Panc1 (cell line): ENCODE data around the gene ATP11A. TPM values are rescaled to one million over a fixed set of nuclear protein-coding genes. Genes with fewer than 3 reads are reported as not detected.

Experiments used
- ATAC-seq: fragments of 200-7000 bp; cut with Tn5 transposase; 2 replicates; pipeline ENCODE4 v1.9.1; 2020; ENCODE audit warnings: mild to moderate bottlenecking, moderate library complexity
- BruUV-seq: library from RNA; stranded (reverse); fragments of 400-500 nt; replicated peaks from 2 replicates; lab custom pipeline; 2021; lab: Mats Ljungman, UMichigan
- CTCF ChIA-PET: fragments of 300-600 bp; sonication (Branson Sonifier 250); formaldehyde crosslinking; loops from one replicate; lab custom pipeline; 2022; ENCODE audit warnings: antibody characterized with exemption; lab: Charles Lee
- POLR2A ChIA-PET: fragments of 300-600 bp; sonication (Branson Sonifier 250); formaldehyde crosslinking; loops from one replicate; lab custom pipeline; 2022; ENCODE audit warnings: antibody characterized with exemption; lab: Charles Lee
- DNase-seq: peaks from one replicate; pipeline ENCODE4 v3.0.0-alpha.2; 2010; ENCODE audit warnings: low read depth, low spot score
- H3K27ac ChIP-seq: 2 replicates; pipeline ENCODE4 v1.5.1; 2011; ENCODE audit warnings: mild to moderate bottlenecking, low read length, inconsistent platforms
- H3K27me3 ChIP-seq: fragments of 200-500 bp; sonication (Bioruptor generic); 2 replicates; pipeline ENCODE4 v1.6.0; 2014; ENCODE audit warnings: low read length, inconsistent platforms; ENCODE audit not compliant: control insufficient read depth, insufficient read depth
- H3K36me3 ChIP-seq: fragments of 200-500 bp; sonication (Bioruptor generic); 2 replicates; pipeline ENCODE4 v1.5.1; 2014; ENCODE audit warnings: inconsistent platforms, mild to moderate bottlenecking, low read length, moderate library complexity; ENCODE audit not compliant: control insufficient read depth, insufficient read depth
- H3K4me1 ChIP-seq: 2 replicates; pipeline ENCODE4 v1.5.1; 2011; ENCODE audit warnings: inconsistent platforms, mild to moderate bottlenecking, low read length, moderate library complexity; ENCODE audit not compliant: control insufficient read depth, insufficient read depth
- H3K4me3 ChIP-seq, 2 experiments: 2 replicates each; pipeline ENCODE4 v1.5.1; 2011 to 2012; ENCODE audit warnings: low read depth in 2 of 2, low read length in 2 of 2, mild to moderate bottlenecking in 2 of 2, inconsistent platforms in 1 of 2, moderate library complexity in 1 of 2
- H3K9me3 ChIP-seq: fragments of 200-500 bp; sonication (Bioruptor generic); 2 replicates; pipeline ENCODE4 v1.5.1; 2014; ENCODE audit warnings: low read depth, mild to moderate bottlenecking, inconsistent platforms, low read length, moderate library complexity; ENCODE audit not compliant: control insufficient read depth, insufficient read depth
- CTCF ChIP-seq: fragments of 450-650 bp; IDR thresholded peaks from 2 replicates; pipeline ENCODE4 v1.5.1; 2017; ENCODE audit warnings: mild to moderate bottlenecking
- POLR2AphosphoS5 ChIP-seq: IDR thresholded peaks from 2 replicates; pipeline ENCODE4 v1.6.1; 2012; ENCODE audit warnings: mild to moderate bottlenecking, low read depth, low read length, moderate library complexity
- REST ChIP-seq, 2 experiments: IDR thresholded peaks; 2 replicates each; pipeline ENCODE4 v1.6.1; 2011 to 2012; ENCODE audit warnings: low read depth in 2 of 2, control low read depth in 1 of 2, low read length in 1 of 2, mild to moderate bottlenecking in 1 of 2, moderate library complexity in 1 of 2; ENCODE audit not compliant: insufficient read depth in 1 of 2
- SIN3A ChIP-seq: IDR thresholded peaks from 2 replicates; pipeline ENCODE4 v1.6.1; 2012; ENCODE audit warnings: low read depth, mild to moderate bottlenecking, low read length, moderate library complexity, borderline replicate concordance; ENCODE audit not compliant: insufficient read depth
- TCF7L2 ChIP-seq: IDR thresholded peaks from 2 replicates; pipeline ENCODE4 v1.6.1; 2011; ENCODE audit warnings: mild to moderate bottlenecking, low read depth, low read length, inconsistent platforms
- in situ Hi-C: cut with HindIII; loops from 2 replicates; pipeline ENCODE4 v1.10.0; 2016; ENCODE audit warnings: low sequenced_read_pairs, low pct_unique_long_range_greater_than_20kb
- intact Hi-C: fragments of 100-400 bp; cut with micrococcal nuclease; formaldehyde crosslinking; loops from one replicate; pipeline ENCODE4 v1.10.0; 2022; ENCODE audit not compliant: unreplicated experiment
- total RNA-seq: library from RNA; stranded (reverse); gene quantifications from one replicate; pipeline ENCODE4 v1.2.1, GENCODE V29; 2021; ENCODE audit not compliant: unreplicated experiment

Gene ATP11A
- total RNA-seq, 1 experiment from 2014 or later: 85.8 TPM

GRCh38 chr13:112792511-112792910, 102.7 kb downstream of the ATP11A start:
- intact Hi-C loops (no loop called here), in situ Hi-C loops (no loop called here)
- ChIA-PET POLR2A (no interaction called here), CTCF (no interaction called here)
- no peak overlapping the region for H3K4me3 ChIP-seq
- no peak for DNase-seq
- TSS peak; percentile 40 for BruUV-seq
- H3K27me3 ChIP-seq: no peaks in the 10 kb centered on the region
- no peak for ATAC-seq
- H3K36me3 ChIP-seq: no peaks in the 10 kb centered on the region; the same call in 1 of the 2 replicates
- no peaks in the 10 kb centered on the region for H3K9me3 ChIP-seq
- H3K4me1 ChIP-seq: no peaks in the 10 kb centered on the region
- no peak for TF ChIP-seq TCF7L2
- no peak for TF ChIP-seq POLR2AphosphoS5
- TF ChIP-seq CTCF: no peak
- TF ChIP-seq SIN3A: no peak
- TF ChIP-seq REST (IDR thresholded peaks at IDR 0.05; ENCODE audit: insufficient read depth in 1 of 2, low read depth in 2 of 2, low read length in 1 of 2): no peak
- no peak overlapping the region for H3K27ac ChIP-seq

DNA sequence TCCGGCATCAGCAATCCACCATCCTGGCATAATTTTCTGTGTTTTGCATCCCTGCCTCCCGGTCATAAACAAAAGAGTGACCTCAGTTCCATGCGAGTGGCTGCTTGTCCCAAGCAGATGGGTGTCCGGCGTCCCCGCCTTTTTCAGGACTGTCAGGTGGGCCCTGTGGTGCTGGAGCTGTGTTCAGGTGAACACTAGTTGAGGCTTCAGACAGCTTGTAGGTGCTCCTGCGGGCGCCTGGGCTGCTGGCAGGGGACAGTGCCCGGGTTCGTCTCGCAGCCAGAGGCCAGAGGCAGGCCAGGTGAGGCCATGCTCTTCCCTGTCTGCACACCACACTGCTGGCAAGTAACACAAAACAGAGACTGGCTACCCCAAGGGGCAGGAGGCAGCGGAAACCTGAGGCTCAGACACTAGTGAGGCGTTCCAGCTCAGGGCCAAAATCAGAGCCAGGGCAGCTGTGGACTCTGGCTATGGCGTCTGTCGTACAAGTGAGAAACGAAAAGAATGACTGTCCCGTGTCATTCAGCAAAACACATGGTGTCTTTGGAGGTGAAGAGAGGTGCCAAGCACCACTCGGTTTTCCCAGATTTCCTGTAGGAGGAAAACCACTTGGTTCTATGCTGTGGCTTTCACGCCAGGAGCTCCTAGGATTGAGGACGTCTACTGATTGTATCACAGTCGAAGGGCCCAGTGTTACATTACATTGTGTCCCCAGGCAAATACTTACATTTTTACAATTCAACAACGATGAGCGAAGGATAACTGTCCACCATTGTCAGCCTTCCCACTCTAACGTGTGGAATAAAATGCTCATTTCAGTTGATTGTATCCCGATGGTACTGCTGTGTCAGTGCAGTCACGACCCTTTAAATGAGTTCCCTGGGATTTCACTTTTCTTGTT, 104.0 kb downstream of the ATP11A start:
- BruUV-seq: no TSS peak
- ATAC-seq (no peak), DNase-seq (no peak)
- Histone ChIP-seq H3K36me3 (no peaks in the 10 kb centered on the region; the same call in 1 of the 2 replicates), H3K4me3 (no peak overlapping the region), H3K27me3 (no peaks in the 10 kb centered on the region), H3K4me1 (no peaks in the 10 kb centered on the region), H3K9me3 (no peaks in the 10 kb centered on the region), H3K27ac (no peak overlapping the region)
- ChIA-PET POLR2A (no interaction called here), CTCF (no interaction called here)
- TF ChIP-seq TCF7L2: no peak
- TF ChIP-seq REST (IDR thresholded peaks at IDR 0.05; ENCODE audit: insufficient read depth in 1 of 2, low read depth in 2 of 2, low read length in 1 of 2): no peak
- TF ChIP-seq POLR2AphosphoS5: no peak
- TF ChIP-seq SIN3A: no peak
- TF ChIP-seq CTCF: no peak
- intact Hi-C loops: no loop called here
- in situ Hi-C loops: no loop called here
